Hepatocyte (in vitro differentiated cells): Measurements from ENCODE around the gene LGALS12. TPM values are rescaled to one million over a fixed set of nuclear protein-coding genes. Genes with fewer than 3 reads are reported as not detected.
A peak's percentile ranks its signal among the peaks of the same experiment; 100 is the strongest.

Experiments used
- DNase-seq: peaks from one replicate; pipeline ENCODE4 v3.0.0-alpha.2; 2016; ENCODE audit warnings: low spot score
- H2AFZ ChIP-seq: fragments of 200-600 bp; sonication (generic); 2 replicates; pipeline ENCODE4 v1.6.0; 2016; ENCODE audit warnings: antibody characterized with exemption, mild to moderate bottlenecking
- H3K27ac ChIP-seq: fragments of 200-600 bp; sonication (generic); 2 replicates; pipeline ENCODE4 v1.5.1; 2016; ENCODE audit warnings: mild to moderate bottlenecking
- H3K27me3 ChIP-seq: fragments of 200-600 bp; sonication (generic); 2 replicates; pipeline ENCODE4 v1.6.1; 2016
- H3K36me3 ChIP-seq: fragments of 200-600 bp; sonication (generic); replicated peaks from 2 replicates; pipeline ENCODE4 v1.5.1; 2016; ENCODE audit warnings: low read depth; ENCODE audit not compliant: insufficient read depth
- H3K4me1 ChIP-seq: fragments of 200-600 bp; sonication (generic); 2 replicates; pipeline ENCODE4 v1.5.1; 2016; ENCODE audit warnings: mild to moderate bottlenecking, moderate library complexity; ENCODE audit not compliant: insufficient read depth
- H3K4me2 ChIP-seq: fragments of 200-600 bp; sonication (generic); 2 replicates; pipeline ENCODE4 v1.6.0; 2016
- H3K4me3 ChIP-seq: fragments of 200-600 bp; sonication (generic); 2 replicates; pipeline ENCODE4 v1.5.1; 2016; ENCODE audit warnings: mild to moderate bottlenecking
- H3K79me2 ChIP-seq: fragments of 200-600 bp; sonication (generic); 2 replicates; pipeline ENCODE4 v1.6.0; 2017; ENCODE audit warnings: mild to moderate bottlenecking
- H3K9me2 ChIP-seq: fragments of 200-600 bp; sonication (generic); replicated peaks from 2 replicates; pipeline ENCODE4 v1.6.0; 2017; ENCODE audit warnings: mild to moderate bottlenecking; ENCODE audit not compliant: insufficient read depth
- H3K9me3 ChIP-seq: fragments of 200-600 bp; sonication (generic); 2 replicates; pipeline ENCODE4 v1.5.1; 2016; ENCODE audit warnings: low read depth, mild to moderate bottlenecking
- H4K20me1 ChIP-seq: fragments of 200-600 bp; sonication (generic); 2 replicates; pipeline ENCODE4 v1.6.0; 2016; ENCODE audit warnings: mild to moderate bottlenecking; ENCODE audit not compliant: insufficient read depth, poor library complexity, severe bottlenecking
- EZH2 ChIP-seq: fragments of 200-600 bp; sonication (generic); IDR thresholded peaks from 2 replicates; pipeline ENCODE4 v1.6.1; 2016; ENCODE audit warnings: antibody characterized with exemption, mild to moderate bottlenecking, borderline replicate concordance
- EZH2phosphoT487 ChIP-seq: fragments of 200-600 bp; sonication (generic); IDR thresholded peaks from one replicate; pipeline ENCODE4 v1.6.1; 2018; ENCODE audit warnings: antibody characterized with exemption, mild to moderate bottlenecking, low read depth, moderate library complexity; ENCODE audit not compliant: unreplicated experiment, severe bottlenecking
- WGBS: methylation state at CpG from one replicate; pipeline ENCODE4 v1.1.6; 2016; ENCODE audit warnings: low lambda C conversion rate; ENCODE audit errors: missing lambda C conversion rate; 5-methylcytosine and 5-hydroxymethylcytosine counted together
- polyA plus RNA-seq: library from polyadenylated mRNA; unstranded; fragments of >200 nt; fragmentation: Nextera tagmentation; extraction: Ambion mirVana; gene quantifications from 2 replicates; pipeline ENCODE4 v1.2.1, GENCODE V29; 2016
- total RNA-seq: library from RNA; depleted of rRNA; stranded (reverse); fragments of >200 nt; gene quantifications from 2 replicates; pipeline ENCODE4 v1.2.3, GENCODE V29; 2014
- TF ChIP-seq, protein P1 (sequence below): fragments of 200-600 bp; sonication (generic); IDR thresholded peaks from 2 replicates; pipeline ENCODE4 v1.5.1; 2016; ENCODE audit warnings: antibody characterized with exemption, mild to moderate bottlenecking; ENCODE audit not compliant: poor library complexity

LGALS12 gene
- total and polyA plus RNA-seq, 2 experiments from 2014 or later = not detected

DNA sequence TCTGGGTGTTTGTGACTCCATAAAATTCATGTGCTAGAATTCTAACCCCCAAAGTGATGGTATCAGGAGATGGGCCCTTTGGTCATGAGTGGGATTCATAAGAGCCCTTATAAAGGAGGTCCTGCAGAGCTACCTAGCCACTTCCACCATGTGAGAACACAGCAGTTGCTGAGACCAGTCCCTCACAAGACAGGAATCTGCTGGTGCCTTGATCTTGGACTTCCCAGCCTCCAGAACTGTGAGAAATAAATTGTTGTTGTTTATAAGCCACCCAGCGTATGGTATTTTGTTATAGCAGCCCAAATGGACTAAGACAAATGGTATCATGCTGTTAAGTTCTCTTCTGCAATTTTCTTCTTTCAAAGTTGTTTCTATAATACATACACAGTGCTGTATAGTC, 13.4 kb upstream of the LGALS12 start:
- Histone ChIP-seq H3K36me3 (no peaks in the 10 kb centered on the region), H3K9me3 (peaks cover 3% of the 10 kb centered on the region), H3K4me3 (no peak overlapping the region), H3K4me2 (peak overlapping the region; percentile 94), H3K79me2 (no peaks in the 10 kb centered on the region), H4K20me1 (no peaks in the 10 kb centered on the region), H3K4me1 (peaks cover 8% of the 10 kb centered on the region), H3K9me2 (no peaks in the 10 kb centered on the region), H3K27ac (peak overlapping the region; percentile 16), H2AFZ (no peak overlapping the region), H3K27me3 (peaks cover 5% of the 10 kb centered on the region)
- DNase-seq = no peak
- 94% methylated on average over 1 of the region's 1 CpG for WGBS
- no peak for TF ChIP-seq EZH2phosphoT487
- TF ChIP-seq, protein P1, sequence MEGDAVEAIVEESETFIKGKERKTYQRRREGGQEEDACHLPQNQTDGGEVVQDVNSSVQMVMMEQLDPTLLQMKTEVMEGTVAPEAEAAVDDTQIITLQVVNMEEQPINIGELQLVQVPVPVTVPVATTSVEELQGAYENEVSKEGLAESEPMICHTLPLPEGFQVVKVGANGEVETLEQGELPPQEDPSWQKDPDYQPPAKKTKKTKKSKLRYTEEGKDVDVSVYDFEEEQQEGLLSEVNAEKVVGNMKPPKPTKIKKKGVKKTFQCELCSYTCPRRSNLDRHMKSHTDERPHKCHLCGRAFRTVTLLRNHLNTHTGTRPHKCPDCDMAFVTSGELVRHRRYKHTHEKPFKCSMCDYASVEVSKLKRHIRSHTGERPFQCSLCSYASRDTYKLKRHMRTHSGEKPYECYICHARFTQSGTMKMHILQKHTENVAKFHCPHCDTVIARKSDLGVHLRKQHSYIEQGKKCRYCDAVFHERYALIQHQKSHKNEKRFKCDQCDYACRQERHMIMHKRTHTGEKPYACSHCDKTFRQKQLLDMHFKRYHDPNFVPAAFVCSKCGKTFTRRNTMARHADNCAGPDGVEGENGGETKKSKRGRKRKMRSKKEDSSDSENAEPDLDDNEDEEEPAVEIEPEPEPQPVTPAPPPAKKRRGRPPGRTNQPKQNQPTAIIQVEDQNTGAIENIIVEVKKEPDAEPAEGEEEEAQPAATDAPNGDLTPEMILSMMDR = no peak
- no peak for TF ChIP-seq EZH2

DNA sequence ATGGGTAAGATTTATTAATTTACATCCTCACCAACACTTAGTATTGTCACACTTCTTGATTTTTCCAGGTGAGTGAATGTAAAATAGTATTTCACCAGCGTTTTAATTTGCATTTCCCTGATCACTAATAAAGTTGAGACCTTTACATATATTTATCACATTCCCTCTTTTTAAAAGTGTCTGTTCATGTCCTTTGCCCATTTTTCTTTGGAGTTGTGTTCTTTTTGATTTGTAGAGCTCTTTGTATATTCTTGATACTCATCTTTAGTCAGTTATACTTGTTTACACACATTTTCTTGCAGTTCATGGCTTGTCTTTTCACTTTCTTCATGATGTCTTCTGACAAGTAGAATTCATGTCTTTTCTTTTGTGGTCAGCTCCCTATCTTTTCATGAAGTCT, 12.8 kb upstream of the LGALS12 start:
- Histone ChIP-seq H3K79me2 (no peaks in the 10 kb centered on the region), H3K36me3 (no peaks in the 10 kb centered on the region), H3K27me3 (peaks cover 5% of the 10 kb centered on the region), H3K9me2 (no peaks in the 10 kb centered on the region), H4K20me1 (no peaks in the 10 kb centered on the region), H3K27ac (no peak overlapping the region), H2AFZ (no peak overlapping the region), H3K4me1 (peaks cover 8% of the 10 kb centered on the region), H3K4me2 (no peak overlapping the region), H3K4me3 (no peak overlapping the region), H3K9me3 (peaks cover 3% of the 10 kb centered on the region)
- DNase-seq = no peak
- TF ChIP-seq EZH2phosphoT487 (no peak), EZH2 (no peak)
- TF ChIP-seq, protein P1 = no peak
- 91% methylated on average over 1 of the region's 1 CpG for WGBS

DNA sequence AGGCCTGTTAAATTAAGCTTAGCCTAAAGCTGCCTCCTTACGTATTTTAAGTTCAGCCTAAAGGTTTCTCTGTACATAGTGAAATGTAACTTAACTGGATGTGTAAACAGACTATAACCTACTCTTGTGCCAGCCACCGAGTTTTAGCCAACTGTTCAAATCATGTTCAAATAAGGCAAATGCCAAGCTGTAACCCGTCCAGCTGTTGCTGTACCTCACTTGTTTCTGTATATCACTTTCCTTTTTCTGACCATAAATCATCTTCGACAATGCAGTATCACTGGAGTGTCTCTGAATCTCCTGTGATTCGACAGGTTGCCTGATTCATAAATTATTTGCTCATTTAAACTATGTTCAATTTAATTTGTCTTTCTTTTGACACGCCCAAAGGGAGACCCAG, 10.9 kb upstream of the LGALS12 start:
- TF ChIP-seq EZH2phosphoT487 (no peak), EZH2 (no peak)
- TF ChIP-seq, protein P1 = no peak
- Histone ChIP-seq H2AFZ (no peak overlapping the region), H3K4me3 (no peak overlapping the region), H3K27ac (no peak overlapping the region), H3K27me3 (peaks cover 5% of the 10 kb centered on the region), H3K4me2 (no peak overlapping the region), H3K79me2 (no peaks in the 10 kb centered on the region), H3K9me3 (peaks cover 3% of the 10 kb centered on the region), H3K4me1 (peaks cover 8% of the 10 kb centered on the region), H3K36me3 (no peaks in the 10 kb centered on the region), H3K9me2 (no peaks in the 10 kb centered on the region), H4K20me1 (no peaks in the 10 kb centered on the region)
- DNase-seq = no peak
- WGBS = 87% methylated on average over 6 of the region's 6 CpGs

DNA sequence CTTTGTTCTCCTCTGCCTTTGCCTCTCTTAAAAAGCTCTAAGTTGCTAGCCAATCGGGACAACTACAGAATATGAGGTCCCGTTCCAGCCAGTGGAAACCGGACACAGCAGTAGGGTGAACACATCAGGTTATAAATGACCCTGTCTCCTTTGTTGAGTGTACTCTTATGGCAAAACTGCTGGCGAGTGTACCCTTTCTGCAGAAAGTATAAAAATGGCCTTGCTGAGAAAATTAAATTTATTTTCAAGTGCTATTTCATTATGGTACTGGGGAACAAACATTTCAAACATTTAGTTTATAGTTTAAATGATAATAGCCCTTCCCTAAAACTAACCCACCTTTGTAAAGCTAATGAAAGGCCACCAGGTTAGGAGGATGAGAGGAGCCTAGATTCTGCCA, 6.0 kb upstream of the LGALS12 start:
- no peak overlapping the region for H2AFZ ChIP-seq
- TF ChIP-seq EZH2 (no peak), EZH2phosphoT487 (no peak)
- TF ChIP-seq, protein P1 = no peak

More for the DNA sequence above, 6.0 kb upstream of the LGALS12 start:
- Histone ChIP-seq H3K36me3 (no peaks in the 10 kb centered on the region), H3K27ac (no peak overlapping the region), H3K4me1 (no peaks in the 10 kb centered on the region), H3K9me3 (no peaks in the 10 kb centered on the region), H3K9me2 (no peaks in the 10 kb centered on the region), H3K27me3 (no peaks in the 10 kb centered on the region), H3K4me2 (no peak overlapping the region), H4K20me1 (no peaks in the 10 kb centered on the region), H3K4me3 (no peak overlapping the region), H3K79me2 (no peaks in the 10 kb centered on the region)
- no peak for DNase-seq
- WGBS = 82% methylated on average over 4 of the region's 4 CpGs
